Neural cell (in vitro differentiated cells): ENCODE measurements around the gene MCM3AP. TPM values are rescaled to one million over a fixed set of nuclear protein-coding genes. Genes with fewer than 3 reads are reported as not detected.

Source experiments
- H2AFZ ChIP-seq: fragments of 200-600, 300-800 bp; sonication (generic), shearing (Covaris generic); 2 replicates; pipeline ENCODE4 v1.6.0; 2014; ENCODE audit warnings: low read depth, mild to moderate bottlenecking, antibody characterized with exemption, low read length, moderate library complexity
- H3F3A ChIP-seq: fragments of 200-600 bp; shearing (Covaris generic); 2 replicates; pipeline ENCODE4 v1.6.1; 2016; ENCODE audit warnings: mild to moderate bottlenecking, moderate library complexity, mixed read lengths, antibody characterized with exemption, low read length; ENCODE audit not compliant: insufficient read depth, poor library complexity, severe bottlenecking
- H3K27ac ChIP-seq: fragments of 200-600, 300-800 bp; sonication (generic), shearing (Covaris generic); 2 replicates; pipeline ENCODE4 v1.5.1; 2014; ENCODE audit warnings: mild to moderate bottlenecking, low read length, moderate library complexity
- H3K27me3 ChIP-seq: fragments of 300-800, 200-600 bp; sonication (generic), shearing (Covaris generic); 2 replicates; pipeline ENCODE4 v1.6.0; 2014; ENCODE audit warnings: mild to moderate bottlenecking, low read depth, low read length, moderate library complexity; ENCODE audit not compliant: insufficient read depth
- H3K36me3 ChIP-seq: fragments of 300-800, 200-600 bp; sonication (generic), shearing (Covaris generic); 2 replicates; pipeline ENCODE4 v1.5.1; 2014; ENCODE audit warnings: mild to moderate bottlenecking, antibody characterized with exemption, low read length, moderate library complexity; ENCODE audit not compliant: insufficient read depth
- H3K4me2 ChIP-seq: fragments of 300-800, 200-600 bp; sonication (generic), shearing (Covaris generic); 2 replicates; pipeline ENCODE4 v1.6.0; 2014; ENCODE audit warnings: mild to moderate bottlenecking, low read length
- H3K4me3 ChIP-seq: fragments of 300-800, 200-600 bp; sonication (generic), shearing (Covaris generic); 2 replicates; pipeline ENCODE4 v1.5.1; 2014; ENCODE audit warnings: mild to moderate bottlenecking, low read length, moderate library complexity
- H3K79me2 ChIP-seq: fragments of 200-600 bp; shearing (Covaris generic); replicated peaks from 2 replicates; pipeline ENCODE4 v1.6.0; 2014; ENCODE audit warnings: mild to moderate bottlenecking, low read length, moderate library complexity; ENCODE audit not compliant: insufficient read depth
- H3K9ac ChIP-seq: fragments of 300-800, 200-600 bp; sonication (generic), shearing (Covaris generic); 2 replicates; pipeline ENCODE4 v1.6.1; 2016; ENCODE audit warnings: mild to moderate bottlenecking, low read length, mixed read lengths
- H3K9me2 ChIP-seq: fragments of 200-600 bp; shearing (Covaris generic); 2 replicates; pipeline ENCODE4 v1.6.1; 2016; ENCODE audit warnings: mild to moderate bottlenecking, low read length, mixed read lengths; ENCODE audit not compliant: insufficient read depth
- H3K9me3 ChIP-seq: fragments of 200-600, 300-800 bp; sonication (generic), shearing (Covaris generic); 2 replicates; pipeline ENCODE4 v1.6.1; 2016; ENCODE audit warnings: mild to moderate bottlenecking, mixed run types, low read length, moderate library complexity, mixed read lengths
- H4K20me1 ChIP-seq: fragments of 200-600 bp; shearing (Covaris generic); 2 replicates; pipeline ENCODE4 v1.6.1; 2016; ENCODE audit warnings: mild to moderate bottlenecking, mixed run types; ENCODE audit not compliant: insufficient read depth
- CTCF ChIP-seq: fragments of 450-650 bp; IDR thresholded peaks from 2 replicates; pipeline ENCODE4 v1.5.1; 2014; ENCODE audit warnings: antibody characterized with exemption, mild to moderate bottlenecking, moderate library complexity; ENCODE audit not compliant: poor library complexity, severe bottlenecking
- EP300 ChIP-seq: fragments of 450-650 bp; conservative IDR thresholded peaks from 2 replicates; pipeline ENCODE4 v1.6.1; 2014; ENCODE audit warnings: antibody characterized with exemption, mild to moderate bottlenecking, moderate library complexity; ENCODE audit not compliant: poor library complexity, severe bottlenecking
- EZH2 ChIP-seq: fragments of 200-600, 300-800 bp; shearing (Covaris generic), sonication (generic); IDR thresholded peaks from 2 replicates; pipeline ENCODE4 v1.6.1; 2014; ENCODE audit warnings: antibody characterized with exemption, low read length, borderline replicate concordance, mild to moderate bottlenecking; ENCODE audit not compliant: insufficient read depth, poor library complexity, severe bottlenecking
- MXI1 ChIP-seq: fragments of 450-650 bp; conservative IDR thresholded peaks from 2 replicates; pipeline ENCODE4 v1.6.1; 2014; ENCODE audit warnings: antibody characterized with exemption, mild to moderate bottlenecking; ENCODE audit not compliant: poor library complexity, severe bottlenecking
- POLR2AphosphoS5 ChIP-seq: IDR thresholded peaks from 2 replicates; pipeline ENCODE4 v1.6.1; 2012
- RAD21 ChIP-seq: fragments of 450-650 bp; conservative IDR thresholded peaks from 2 replicates; pipeline ENCODE4 v1.6.1; 2014; ENCODE audit warnings: antibody characterized with exemption, mild to moderate bottlenecking, moderate library complexity
- SMC3 ChIP-seq: fragments of 450-650 bp; conservative IDR thresholded peaks from 2 replicates; pipeline ENCODE4 v1.6.1; 2014; ENCODE audit warnings: antibody characterized with exemption, mild to moderate bottlenecking, moderate library complexity; ENCODE audit not compliant: poor library complexity
- TAF1 ChIP-seq: IDR thresholded peaks from 2 replicates; pipeline ENCODE4 v1.6.1; 2012; ENCODE audit warnings: low read depth
- polyA plus RNA-seq: library from polyadenylated mRNA; depleted of rRNA; stranded (reverse); fragments of >200 nt; gene quantifications from 2 replicates; pipeline ENCODE4 v1.2.3, GENCODE V29; 2014
- TF ChIP-seq, protein P1 (sequence below): IDR thresholded peaks from 2 replicates; pipeline ENCODE4 v1.6.1; 2012; ENCODE audit warnings: borderline replicate concordance

The MCM3AP gene
- polyA plus RNA-seq, 1 donor from 2014 or later: 74.2 TPM

DNA sequence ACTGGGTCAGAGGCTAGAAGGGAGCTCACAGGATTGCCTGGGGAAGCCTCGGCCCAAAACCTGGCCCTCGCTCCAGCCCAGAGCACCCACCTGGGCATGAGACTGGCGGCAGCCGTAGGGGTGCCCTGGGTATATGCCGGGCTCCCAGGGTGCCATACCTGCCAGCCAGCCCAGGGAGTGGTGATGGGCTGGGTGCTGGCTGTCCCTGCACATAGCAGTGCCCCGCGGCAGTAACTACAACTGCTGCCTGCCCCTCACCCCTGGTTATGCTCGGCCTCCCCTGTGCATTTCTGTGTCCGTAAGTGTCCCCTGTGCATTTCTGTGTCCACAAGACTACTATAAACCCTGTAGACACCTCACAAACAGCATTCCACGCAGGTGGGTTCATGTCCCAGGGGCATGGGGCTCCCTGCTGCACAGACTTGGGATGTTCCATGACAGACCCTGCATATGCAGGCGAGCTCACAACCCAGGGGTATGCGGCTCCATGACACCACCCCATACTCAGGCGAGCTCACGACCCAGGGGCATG is 95.4 kb downstream of the MCM3AP start:
- Histone ChIP-seq H3K4me2 (no peak overlapping the region), H3K9me3 (no peaks in the 10 kb centered on the region), H3K27me3 (no peaks in the 10 kb centered on the region), H3K79me2 (no peaks in the 10 kb centered on the region), H3K36me3 (no peaks in the 10 kb centered on the region), H4K20me1 (no peaks in the 10 kb centered on the region), H2AFZ (no peak overlapping the region), H3F3A (no peaks in the 10 kb centered on the region), H3K9ac (no peak overlapping the region), H3K4me3 (no peak overlapping the region), H3K27ac (no peak overlapping the region), H3K9me2 (no peaks in the 10 kb centered on the region)
- TF ChIP-seq CTCF (no peak), EP300 (no peak), POLR2AphosphoS5 (no peak), MXI1 (no peak), RAD21 (no peak), TAF1 (no peak), EZH2 (no peak), SMC3 (no peak)
- TF ChIP-seq, protein P1, sequence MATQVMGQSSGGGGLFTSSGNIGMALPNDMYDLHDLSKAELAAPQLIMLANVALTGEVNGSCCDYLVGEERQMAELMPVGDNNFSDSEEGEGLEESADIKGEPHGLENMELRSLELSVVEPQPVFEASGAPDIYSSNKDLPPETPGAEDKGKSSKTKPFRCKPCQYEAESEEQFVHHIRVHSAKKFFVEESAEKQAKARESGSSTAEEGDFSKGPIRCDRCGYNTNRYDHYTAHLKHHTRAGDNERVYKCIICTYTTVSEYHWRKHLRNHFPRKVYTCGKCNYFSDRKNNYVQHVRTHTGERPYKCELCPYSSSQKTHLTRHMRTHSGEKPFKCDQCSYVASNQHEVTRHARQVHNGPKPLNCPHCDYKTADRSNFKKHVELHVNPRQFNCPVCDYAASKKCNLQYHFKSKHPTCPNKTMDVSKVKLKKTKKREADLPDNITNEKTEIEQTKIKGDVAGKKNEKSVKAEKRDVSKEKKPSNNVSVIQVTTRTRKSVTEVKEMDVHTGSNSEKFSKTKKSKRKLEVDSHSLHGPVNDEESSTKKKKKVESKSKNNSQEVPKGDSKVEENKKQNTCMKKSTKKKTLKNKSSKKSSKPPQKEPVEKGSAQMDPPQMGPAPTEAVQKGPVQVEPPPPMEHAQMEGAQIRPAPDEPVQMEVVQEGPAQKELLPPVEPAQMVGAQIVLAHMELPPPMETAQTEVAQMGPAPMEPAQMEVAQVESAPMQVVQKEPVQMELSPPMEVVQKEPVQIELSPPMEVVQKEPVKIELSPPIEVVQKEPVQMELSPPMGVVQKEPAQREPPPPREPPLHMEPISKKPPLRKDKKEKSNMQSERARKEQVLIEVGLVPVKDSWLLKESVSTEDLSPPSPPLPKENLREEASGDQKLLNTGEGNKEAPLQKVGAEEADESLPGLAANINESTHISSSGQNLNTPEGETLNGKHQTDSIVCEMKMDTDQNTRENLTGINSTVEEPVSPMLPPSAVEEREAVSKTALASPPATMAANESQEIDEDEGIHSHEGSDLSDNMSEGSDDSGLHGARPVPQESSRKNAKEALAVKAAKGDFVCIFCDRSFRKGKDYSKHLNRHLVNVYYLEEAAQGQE: no peak

GRCh38 chr21:46189213-46189958 is 96.0 kb downstream of the MCM3AP start:
- Histone ChIP-seq H3F3A (no peaks in the 10 kb centered on the region), H3K9me3 (no peaks in the 10 kb centered on the region), H3K79me2 (no peaks in the 10 kb centered on the region), H3K9me2 (no peaks in the 10 kb centered on the region), H3K4me2 (no peak overlapping the region), H4K20me1 (no peaks in the 10 kb centered on the region), H3K27me3 (no peaks in the 10 kb centered on the region), H3K27ac (no peak overlapping the region), H2AFZ (no peak overlapping the region), H3K9ac (no peak overlapping the region), H3K4me3 (no peak overlapping the region), H3K36me3 (no peaks in the 10 kb centered on the region)
- no peak for TF ChIP-seq EP300
